Ovary (tissue), 10 donors: Measurements from ENCODE around the gene CYP3A4. TPM values are rescaled to one million over a fixed set of nuclear protein-coding genes. Genes with fewer than 3 reads are reported as not detected.

Experiments
- DNase-seq, 5 donors: peaks; one replicate each; pipeline ENCODE4 v3.0.0-alpha.2; 2019 to 2020
- H3K27ac ChIP-seq, 2 donors: fragments of 200-600 bp; one replicate each; pipeline versions ENCODE4 v1.5.1 to v1.8.0; 2019 to 2022
- H3K27me3 ChIP-seq: fragments of 200-600 bp; one replicate; pipeline ENCODE4 v1.8.0; 2022
- H3K36me3 ChIP-seq: fragments of 200-600 bp; sonication (generic); one replicate; pipeline ENCODE4 v1.5.1; 2019
- H3K4me1 ChIP-seq: one replicate; pipeline ENCODE4 v1.8.1; 2013; ENCODE audit warnings: mild to moderate bottlenecking, moderate library complexity; ENCODE audit not compliant: insufficient read depth
- H3K4me3 ChIP-seq: fragments of 200-600 bp; sonication (generic); one replicate; pipeline ENCODE4 v1.5.1; 2017
- H3K9me3 ChIP-seq, 2 donors: fragments of 200-600 bp in 1 of 2; sonication (generic) in 1 of 2; one replicate each; pipeline versions ENCODE4 v1.5.1 to v1.8.1; 2013 to 2019; ENCODE audit warnings: mild to moderate bottlenecking in 1 of 2, moderate library complexity in 1 of 2
- CTCF ChIP-seq, 3 donors: fragments of 450-650 bp in 2 of 3; fragments of 200-600 bp in 1 of 3; IDR thresholded peaks; one replicate each; pipeline versions ENCODE4 v1.5.1 to v1.8.0; 2016 to 2022; ENCODE audit warnings: antibody characterized with exemption in 3 of 3, mild to moderate bottlenecking in 1 of 3
- EP300 ChIP-seq: sonication (generic); formaldehyde crosslinking; IDR thresholded peaks from one replicate; pipeline ENCODE4 v1.6.1; 2017; ENCODE audit warnings: antibody characterized with exemption
- POLR2A ChIP-seq: fragments of 450-650 bp; IDR thresholded peaks from one replicate; pipeline ENCODE4 v1.6.1; 2017; ENCODE audit warnings: antibody characterized with exemption, mild to moderate bottlenecking, moderate library complexity
- WGBS, 3 donors: extraction: QIAGEN DNeasy Blood & Tissue Kit in 1 of 3; methylation state at CpG; one replicate each; pipeline versions ENCODE4 v1.1.5 to v1.1.7; 2013 to 2017; 5-methylcytosine and 5-hydroxymethylcytosine counted together
- intact Hi-C, 4 donors: fragments of 100-400 bp; cut with DNase I; formaldehyde crosslinking; loops; one replicate each; pipeline versions ENCODE4 v1.11.0 to v1.15.1; 2022 to 2023
- long read RNA-seq, 3 donors: library from polyadenylated mRNA in 2 of 3; unstranded in 2 of 3; transcript quantifications; one replicate each; pipeline ENCODE4 v2.0.0 and lab custom pipeline, GENCODE V29; 2021 to 2026
- polyA plus RNA-seq, 2 donors: library from polyadenylated mRNA; stranded (reverse); fragments of 200-250 nt in 1 of 2; fragments of 350-450 nt in 1 of 2; fragmentation: Illumina TruSeq in 1 of 2; extraction: RNeasy Lipid Tissue Mini Kit (QIAGEN cat#74804) in 1 of 2; gene quantifications; one replicate each; pipeline ENCODE4 v1.2.3, GENCODE V29; 2013 to 2014
- total RNA-seq, 7 donors: library from RNA; depleted of rRNA in 2 of 7; stranded (reverse); fragments of >200 nt in 2 of 7; fragmentation: NEBNext Ultra II Directional in 3 of 7; extraction: Animal tissue kit (Norgen Biotek cat#: 25700) in 3 of 7; gene quantifications; one replicate each; pipeline versions ENCODE4 v1.1.0 to v1.2.4, GENCODE V29; 2016 to 2023
- donor health status: DM: no; HTN: no; CAD: no; lungs with moderate emphysema.
- donor health status: DM: no; HTN: no; CAD: no.
- donor health status: Bipolar disorder and iron deficiency.
- donor health status: DM: yes; HTN: yes; CAD: no.
- donor health status: DM: no; HTN: no; CAD: no.
- donor health status: DM: yes; HTN: yes; CAD: no.

The CYP3A4 gene
- total RNA-seq: 1 to 10 TPM in 2 of 7 donors, under 1 TPM in 4, not detected in 1; 0.15 to 3.7 (median 0.49) TPM
- polyA plus RNA-seq: under 1 TPM; 0.05 to 0.25 TPM
- long read RNA-seq, donor 1: 0 reads
- long read RNA-seq, donor 2: 0 reads
- long read RNA-seq, donor 3: 0 reads

GRCh38 chr7:99784007-99784406 lies at the start of gene CYP3A4:
Gene CYP3A4, minus strand, starts transcription at chr7:99784184. Its CDS starts 103 bp downstream, at chr7:99784081.
- TF ChIP-seq CTCF (IDR thresholded peaks at IDR 0.05) (no peak), POLR2A (no peak), EP300 (no peak)
- no peak within 1 kb of the TSS for H3K27ac ChIP-seq
- no peak for DNase-seq

GRCh38 chr7:99833289-99833877 lies 49.4 kb upstream of the CYP3A4 start:
- H3K27me3 ChIP-seq: no peaks in the 10 kb centered on the region
- H3K4me3 ChIP-seq: no peak overlapping the region
- DNase-seq: peak in 3 of 5 donors; percentile 15 to 36 (median 21)
- H3K9me3 ChIP-seq: no peaks in the 10 kb centered on the region
- H3K27ac ChIP-seq: peak overlapping the region in 1 of 2 donors; percentile 73
- no peaks in the 10 kb centered on the region for H3K36me3 ChIP-seq
- peaks cover 2% of the 10 kb centered on the region for H3K4me1 ChIP-seq
- TF ChIP-seq EP300 (no peak), POLR2A (no peak), CTCF (IDR thresholded peaks at IDR 0.05) (no peak)
- WGBS, 3 donors: 6 to 20% (median 7%) methylated on average over 8 of the region's 8 CpGs
- intact Hi-C loops: no loop called here

More at GRCh38 chr7:99784007-99784406, at the start of gene CYP3A4:
- H3K4me1 ChIP-seq: no peaks in the 10 kb centered on the region
- no peaks in the 10 kb centered on the region for H3K9me3 ChIP-seq
- no peaks in the 10 kb centered on the region for H3K27me3 ChIP-seq
- no peaks in the 10 kb centered on the region for H3K36me3 ChIP-seq
- intact Hi-C loops: no loop called here
- H3K4me3 ChIP-seq: no peak within 1 kb of the TSS

GRCh38 chr7:99831595-99831994 lies 47.6 kb upstream of the CYP3A4 start:
- Histone ChIP-seq H3K4me3 (no peak overlapping the region), H3K27me3 (no peaks in the 10 kb centered on the region), H3K9me3 (no peaks in the 10 kb centered on the region), H3K27ac (no peak overlapping the region), H3K4me1 (peaks cover 2% of the 10 kb centered on the region), H3K36me3 (no peaks in the 10 kb centered on the region)
- no peak for DNase-seq
- no peak for TF ChIP-seq EP300
- TF ChIP-seq POLR2A: no peak
- TF ChIP-seq CTCF (IDR thresholded peaks at IDR 0.05): no peak
- intact Hi-C loops: no loop called here

GRCh38 chr7:99829524-99830160 lies 45.7 kb upstream of the CYP3A4 start:
- 88 to 100% (median 94%) methylated on average over 1 of the region's 1 CpG for WGBS, 3 donors
- H3K27ac ChIP-seq: no peak overlapping the region
- H3K36me3 ChIP-seq: no peaks in the 10 kb centered on the region
- no peak overlapping the region for H3K4me3 ChIP-seq
- H3K4me1 ChIP-seq: peaks cover 2% of the 10 kb centered on the region
- TF ChIP-seq POLR2A (no peak), EP300 (no peak), CTCF (IDR thresholded peaks at IDR 0.05) (no peak)
- no peak for DNase-seq
- H3K9me3 ChIP-seq: no peaks in the 10 kb centered on the region
- intact Hi-C loops: no loop called here
- no peaks in the 10 kb centered on the region for H3K27me3 ChIP-seq
